Nephron (organoid): Measurements from ENCODE around the gene LHX2.

Experiments used
- H3K27ac Mint-ChIP-seq, 3 experiments: 2 replicates each; pipeline ENCODE4 v1.8.0; 2020; ENCODE audit warnings: mixed read lengths in 3 of 3, mild to moderate bottlenecking in 2 of 3, moderate library complexity in 1 of 3
- H3K27me3 Mint-ChIP-seq: 2 replicates; pipeline ENCODE4 v1.8.0; 2021; ENCODE audit warnings: low read depth, mild to moderate bottlenecking, moderate library complexity, mixed read lengths
- H3K36me3 Mint-ChIP-seq: 2 replicates; pipeline ENCODE4 v1.8.0; 2020; ENCODE audit warnings: low read depth, mixed read lengths
- H3K4me1 Mint-ChIP-seq: 2 replicates; pipeline ENCODE4 v1.8.0; 2020; ENCODE audit warnings: mixed read lengths
- H3K4me3 Mint-ChIP-seq, 3 experiments: 2 replicates each; pipeline ENCODE4 v1.8.0; 2020; ENCODE audit warnings: mild to moderate bottlenecking in 3 of 3, mixed read lengths in 3 of 3, moderate library complexity in 2 of 3
- H3K9me3 Mint-ChIP-seq: 2 replicates; pipeline ENCODE4 v1.8.0; 2020; ENCODE audit warnings: mixed read lengths
- TF ChIP-seq, protein P1 (sequence below), 3 experiments: fragments of 200-600 bp; sonication (generic); IDR thresholded peaks; one replicate each; pipeline ENCODE4 v1.5.0; 2021; ENCODE audit warnings: antibody characterized with exemption in 3 of 3; ENCODE audit not compliant: unreplicated experiment in 3 of 3

Gene LHX2

DNA sequence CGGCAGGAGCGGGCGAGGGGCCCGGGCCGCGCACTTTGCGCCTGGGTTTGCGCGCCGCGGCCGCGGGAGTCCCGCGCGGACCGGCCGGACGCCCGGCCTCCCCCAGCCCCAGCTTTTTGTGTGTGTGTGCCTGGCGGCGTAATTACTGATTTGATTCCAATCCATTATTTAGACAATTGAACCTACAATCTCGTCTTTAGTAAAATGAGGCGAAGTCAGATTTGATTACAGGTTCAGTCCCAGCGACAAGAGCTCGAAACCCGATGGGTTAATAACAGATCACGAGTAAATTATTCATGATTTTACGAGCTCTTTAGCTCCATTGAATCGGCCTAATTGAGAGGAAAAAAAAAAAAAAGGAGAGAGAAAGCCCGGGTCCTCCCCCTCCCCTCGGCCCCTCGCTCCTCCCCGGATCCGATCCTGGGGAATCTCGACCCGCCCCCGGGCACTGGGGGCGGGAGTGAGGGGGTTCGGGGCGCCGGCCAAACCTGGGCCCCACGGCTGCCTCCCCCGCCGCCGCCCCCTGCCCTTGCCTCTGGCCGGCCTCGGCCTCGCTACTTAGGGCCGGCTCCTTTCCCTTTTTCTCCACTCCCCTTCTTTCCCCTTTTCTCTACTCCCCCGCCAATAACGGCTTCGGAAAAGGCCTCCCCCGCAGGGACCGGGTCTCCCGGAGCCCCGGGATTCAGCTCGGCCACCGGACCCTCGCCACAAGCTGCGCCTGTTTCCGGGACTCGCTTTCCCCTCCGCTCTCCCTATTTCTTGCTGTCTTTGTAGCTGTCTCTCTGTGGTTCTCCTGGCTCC lies 6.6 kb downstream of the LHX2 start:
- Mint-ChIP-seq H3K27me3 (peaks cover 99% of the 10 kb centered on the region), H3K27ac (peak overlapping the region in 1 of 3 experiments; percentile 48), H3K4me1 (peaks cover 25% of the 10 kb centered on the region), H3K4me3 (peak overlapping the region; percentile 65 to 82 (median 72)), H3K36me3 (peaks cover 3% of the 10 kb centered on the region), H3K9me3 (peaks cover 4% of the 10 kb centered on the region)
- TF ChIP-seq, protein P1, sequence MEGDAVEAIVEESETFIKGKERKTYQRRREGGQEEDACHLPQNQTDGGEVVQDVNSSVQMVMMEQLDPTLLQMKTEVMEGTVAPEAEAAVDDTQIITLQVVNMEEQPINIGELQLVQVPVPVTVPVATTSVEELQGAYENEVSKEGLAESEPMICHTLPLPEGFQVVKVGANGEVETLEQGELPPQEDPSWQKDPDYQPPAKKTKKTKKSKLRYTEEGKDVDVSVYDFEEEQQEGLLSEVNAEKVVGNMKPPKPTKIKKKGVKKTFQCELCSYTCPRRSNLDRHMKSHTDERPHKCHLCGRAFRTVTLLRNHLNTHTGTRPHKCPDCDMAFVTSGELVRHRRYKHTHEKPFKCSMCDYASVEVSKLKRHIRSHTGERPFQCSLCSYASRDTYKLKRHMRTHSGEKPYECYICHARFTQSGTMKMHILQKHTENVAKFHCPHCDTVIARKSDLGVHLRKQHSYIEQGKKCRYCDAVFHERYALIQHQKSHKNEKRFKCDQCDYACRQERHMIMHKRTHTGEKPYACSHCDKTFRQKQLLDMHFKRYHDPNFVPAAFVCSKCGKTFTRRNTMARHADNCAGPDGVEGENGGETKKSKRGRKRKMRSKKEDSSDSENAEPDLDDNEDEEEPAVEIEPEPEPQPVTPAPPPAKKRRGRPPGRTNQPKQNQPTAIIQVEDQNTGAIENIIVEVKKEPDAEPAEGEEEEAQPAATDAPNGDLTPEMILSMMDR (IDR thresholded peaks at IDR 0.05; ENCODE audit: unreplicated experiment in 3 of 3), result no peak

DNA sequence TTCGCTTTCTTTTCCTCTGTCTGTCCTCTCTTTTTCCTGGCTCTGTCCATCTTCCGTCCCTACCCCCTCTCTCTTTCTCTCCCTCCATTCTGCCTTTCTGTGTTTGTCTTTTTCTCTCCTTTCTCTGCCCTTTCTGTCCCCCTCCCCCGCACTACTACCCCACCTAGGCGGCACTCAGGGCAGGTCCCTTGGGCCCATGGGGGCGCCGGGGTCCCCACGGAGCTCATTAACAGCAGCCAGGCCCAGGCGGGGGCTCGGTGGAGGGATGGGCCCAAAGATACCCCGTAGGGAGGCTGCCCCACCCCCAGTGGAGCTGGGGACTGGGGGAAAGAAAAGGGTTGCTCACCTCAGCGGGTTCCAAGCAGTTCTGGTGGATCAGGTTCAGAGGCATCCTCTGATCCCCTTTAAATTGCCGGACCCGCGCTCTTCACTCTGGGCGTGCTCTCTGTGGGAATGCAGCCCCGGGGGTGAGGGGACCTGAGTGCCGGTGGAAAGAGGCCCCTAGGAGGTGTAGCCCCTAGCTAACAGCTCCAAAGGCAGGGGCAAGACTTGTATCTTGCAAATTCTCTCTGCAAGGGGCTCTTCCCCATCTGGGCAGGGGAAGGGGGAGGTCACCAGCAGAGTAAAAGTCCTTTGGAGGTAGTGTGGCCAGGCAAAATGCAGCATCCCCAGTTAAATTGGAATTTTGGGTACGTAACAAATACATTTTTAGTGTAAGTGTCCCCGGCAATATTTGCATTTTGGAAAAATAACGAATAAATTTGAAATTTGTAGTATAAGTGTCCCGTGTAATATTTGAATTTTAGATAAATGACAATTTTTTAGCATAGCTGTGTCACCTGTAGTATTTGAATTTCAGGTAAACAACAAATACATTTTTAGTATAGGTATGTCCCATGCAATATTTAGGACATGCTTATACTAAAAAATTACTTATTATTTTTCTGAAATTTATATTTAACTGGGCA lies 7.4 kb downstream of the LHX2 start:
- peaks cover 4% of the 10 kb centered on the region for H3K9me3 Mint-ChIP-seq
- H3K27ac Mint-ChIP-seq, result peak overlapping the region in 1 of 3 experiments; percentile 48
- TF ChIP-seq, protein P1 (IDR thresholded peaks at IDR 0.05; ENCODE audit: unreplicated experiment in 3 of 3), result no peak
- peaks cover 99% of the 10 kb centered on the region for H3K27me3 Mint-ChIP-seq
- peaks cover 25% of the 10 kb centered on the region for H3K4me1 Mint-ChIP-seq
- peak overlapping the region; percentile 65 to 82 (median 72) for H3K4me3 Mint-ChIP-seq
- H3K36me3 Mint-ChIP-seq, result peaks cover 3% of the 10 kb centered on the region

DNA sequence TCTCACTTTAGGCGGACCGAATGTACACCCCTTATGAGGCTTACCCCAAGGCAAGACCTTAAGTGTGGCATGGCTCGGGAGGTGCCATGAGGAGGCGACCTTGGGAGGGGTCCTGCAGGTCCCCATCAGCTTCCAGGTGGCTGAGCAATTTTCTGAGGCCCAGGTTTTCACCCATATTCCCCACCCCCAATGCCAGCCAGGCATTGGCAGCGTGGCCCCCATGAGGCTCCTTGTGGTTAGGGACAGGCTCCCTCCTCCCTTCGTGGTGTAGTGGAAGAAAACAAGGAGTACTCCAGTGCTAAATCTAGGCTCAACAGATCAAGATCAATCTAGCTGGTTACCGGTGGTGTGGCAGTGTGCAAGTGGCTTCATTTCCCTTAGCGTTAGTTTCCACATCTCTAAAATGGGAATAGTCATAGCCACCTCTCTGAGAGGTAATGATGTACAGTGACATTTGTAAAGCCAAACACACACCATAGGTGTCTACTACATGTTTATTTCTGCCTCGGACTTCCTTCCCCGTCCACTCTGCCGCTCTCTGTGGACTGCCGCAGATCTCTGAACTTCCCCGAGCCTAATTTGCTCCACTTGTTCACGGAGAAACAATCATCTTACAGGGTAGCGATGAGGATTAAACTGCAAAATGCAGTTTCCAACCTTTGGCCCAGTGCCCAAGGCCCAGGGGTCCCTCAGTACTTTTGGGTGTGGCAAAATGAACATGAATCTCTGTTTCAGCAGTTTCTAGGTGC lies 8.4 kb downstream of the LHX2 start:
- TF ChIP-seq, protein P1 (IDR thresholded peaks at IDR 0.05; ENCODE audit: unreplicated experiment in 3 of 3), result no peak
- H3K4me3 Mint-ChIP-seq, result peak overlapping the region in 1 of 3 experiments; percentile 3
- peaks cover 4% of the 10 kb centered on the region for H3K9me3 Mint-ChIP-seq
- H3K4me1 Mint-ChIP-seq, result peaks cover 25% of the 10 kb centered on the region
- peaks cover 3% of the 10 kb centered on the region for H3K36me3 Mint-ChIP-seq
- H3K27me3 Mint-ChIP-seq, result peaks cover 99% of the 10 kb centered on the region
- no peak overlapping the region for H3K27ac Mint-ChIP-seq

DNA sequence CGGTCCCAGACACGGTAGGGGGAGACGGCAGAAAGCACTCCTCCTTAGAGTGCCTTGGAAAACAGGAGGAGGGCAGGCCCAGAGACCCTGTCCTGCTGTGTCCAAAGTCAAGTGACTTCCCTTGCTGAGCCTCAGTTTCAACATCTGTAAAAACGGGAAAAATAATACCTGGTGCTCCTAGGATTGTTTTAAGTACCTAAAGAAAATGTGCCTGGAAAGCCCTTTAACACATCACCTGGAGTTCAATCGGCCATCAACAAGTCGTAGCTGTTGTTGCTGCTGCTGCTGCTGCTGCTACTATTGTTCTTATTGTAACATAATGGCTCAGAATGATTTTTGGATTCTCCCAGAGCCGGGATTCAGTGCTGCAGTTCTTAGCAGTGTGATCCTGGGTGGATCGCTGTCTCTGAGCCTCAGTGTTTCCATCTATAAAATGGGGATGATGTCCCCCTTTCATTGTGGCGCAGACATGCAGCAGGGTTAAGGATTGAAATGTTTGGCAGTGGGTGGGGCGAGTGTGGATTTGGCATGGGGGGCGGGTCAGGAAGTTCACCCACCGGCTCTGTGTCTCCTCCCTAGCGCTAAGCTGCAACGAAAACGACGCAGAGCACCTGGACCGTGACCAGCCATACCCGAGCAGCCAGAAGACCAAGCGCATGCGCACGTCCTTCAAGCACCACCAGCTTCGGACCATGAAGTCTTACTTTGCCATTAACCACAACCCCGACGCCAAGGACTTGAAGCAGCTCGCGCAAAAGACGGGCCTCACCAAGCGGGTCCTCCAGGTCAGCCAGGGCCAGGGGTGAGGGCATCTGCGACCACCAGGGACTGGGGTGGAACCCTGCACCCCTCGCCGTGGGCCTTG lies 9.2 kb downstream of the LHX2 start:
- Mint-ChIP-seq H3K27ac (no peak overlapping the region), H3K27me3 (peaks cover 99% of the 10 kb centered on the region), H3K4me1 (peaks cover 21% of the 10 kb centered on the region), H3K4me3 (no peak overlapping the region), H3K9me3 (peaks cover 4% of the 10 kb centered on the region), H3K36me3 (peaks cover 3% of the 10 kb centered on the region)
- TF ChIP-seq, protein P1 (IDR thresholded peaks at IDR 0.05; ENCODE audit: unreplicated experiment in 3 of 3), result no peak

DNA sequence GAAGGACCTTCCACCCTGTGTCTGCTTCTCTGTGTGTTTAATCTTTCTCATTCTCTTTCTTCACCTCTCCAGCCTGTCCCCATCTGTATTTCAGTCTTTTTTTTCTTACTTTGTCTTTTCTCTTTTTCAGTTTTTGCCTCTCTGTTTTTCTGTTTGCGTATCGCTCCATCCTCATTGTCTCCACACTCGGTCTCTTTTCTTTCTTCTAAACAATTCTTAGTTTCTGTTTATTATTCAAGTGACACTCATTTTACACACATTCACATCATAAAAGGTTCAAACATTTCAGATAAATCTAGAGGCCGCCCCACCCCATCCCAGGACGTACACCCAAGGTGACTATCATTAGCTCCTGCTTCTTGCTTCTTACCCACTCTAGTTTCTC lies 9.8 kb downstream of the LHX2 start:
- H3K4me3 Mint-ChIP-seq, result no peak overlapping the region
- H3K27ac Mint-ChIP-seq, result no peak overlapping the region
- H3K4me1 Mint-ChIP-seq, result peaks cover 19% of the 10 kb centered on the region
- TF ChIP-seq, protein P1 (IDR thresholded peaks at IDR 0.05; ENCODE audit: unreplicated experiment in 3 of 3), result no peak
- peaks cover 99% of the 10 kb centered on the region for H3K27me3 Mint-ChIP-seq
- peaks cover 3% of the 10 kb centered on the region for H3K36me3 Mint-ChIP-seq
- H3K9me3 Mint-ChIP-seq, result peaks cover 2% of the 10 kb centered on the region
